Esophagus squamous epithelium (tissue), 5 donors: Measurements from ENCODE around the gene LEFTY2. TPM values are rescaled to one million over a fixed set of nuclear protein-coding genes. Genes with fewer than 3 reads are reported as not detected.
A peak's percentile ranks its signal among the peaks of the same experiment; 100 is the strongest.

ENCODE experiments used
- DNase-seq: peaks from one replicate; lab custom pipeline; 2025; lab: John Stamatoyannopoulos, UW
- H3K27ac ChIP-seq, 4 donors: fragments of 200-600 bp; sonication (generic); one replicate each; pipeline ENCODE4 v1.5.1; 2016 to 2019; ENCODE audit warnings: mild to moderate bottlenecking in 1 of 4
- H3K27me3 ChIP-seq, 4 donors: fragments of 200-600 bp; sonication (generic); 1 replicate in 3 of 4; 2 replicates in 1 of 4; pipeline versions ENCODE4 v1.5.1 to v1.6.0; 2017 to 2021; ENCODE audit warnings: antibody characterized with exemption in 1 of 4
- H3K36me3 ChIP-seq, 3 donors: fragments of 200-600 bp; sonication (generic); one replicate each; pipeline ENCODE4 v1.5.1; 2016 to 2019
- H3K4me1 ChIP-seq, 3 donors: fragments of 200-600 bp; sonication (generic); one replicate each; pipeline ENCODE4 v1.5.1; 2017 to 2019
- H3K4me3 ChIP-seq, 4 donors: fragments of 200-600 bp; sonication (generic); 1 replicate in 3 of 4; 2 replicates in 1 of 4; pipeline ENCODE4 v1.5.1; 2016 to 2019; ENCODE audit warnings: mild to moderate bottlenecking in 2 of 4, moderate library complexity in 1 of 4
- H3K9me3 ChIP-seq, 3 donors: fragments of 200-600 bp; sonication (generic); one replicate each; pipeline ENCODE4 v1.5.1; 2016 to 2019
- POLR2A ChIP-seq, 4 donors: fragments of 450-650 bp; IDR thresholded peaks; one replicate each; pipeline ENCODE4 v1.6.1; 2017; ENCODE audit warnings: antibody characterized with exemption in 4 of 4, mild to moderate bottlenecking in 4 of 4, moderate library complexity in 3 of 4
- WGBS, 2 donors: methylation state at CpG; one replicate each; pipeline ENCODE4 v1.1.5; 2018; 5-methylcytosine and 5-hydroxymethylcytosine counted together
- intact Hi-C: fragments of 100-400 bp; cut with DNase I; formaldehyde crosslinking; loops from one replicate; pipeline ENCODE4 v1.15.0; 2022
- total RNA-seq, 4 donors: library from RNA; depleted of rRNA; stranded (reverse); fragments of >200 nt; gene quantifications; one replicate each; pipeline ENCODE4 v1.1.0, GENCODE V29; 2016
- TF ChIP-seq, protein P1 (sequence below), 6 experiments: fragments of 450-650 bp in 4 of 6; fragments of 200-600 bp in 2 of 6; sonication (generic) in 2 of 6; IDR thresholded peaks; one replicate each; pipeline ENCODE4 v1.5.1; 2016 to 2019; ENCODE audit warnings: antibody characterized with exemption in 6 of 6, mild to moderate bottlenecking in 4 of 6, moderate library complexity in 4 of 6
- donor health status: DM: yes; HTN: yes; CAD: no.

Gene LEFTY2
- total RNA-seq, 4 donors from 2014 or later, result not detected

DNA sequence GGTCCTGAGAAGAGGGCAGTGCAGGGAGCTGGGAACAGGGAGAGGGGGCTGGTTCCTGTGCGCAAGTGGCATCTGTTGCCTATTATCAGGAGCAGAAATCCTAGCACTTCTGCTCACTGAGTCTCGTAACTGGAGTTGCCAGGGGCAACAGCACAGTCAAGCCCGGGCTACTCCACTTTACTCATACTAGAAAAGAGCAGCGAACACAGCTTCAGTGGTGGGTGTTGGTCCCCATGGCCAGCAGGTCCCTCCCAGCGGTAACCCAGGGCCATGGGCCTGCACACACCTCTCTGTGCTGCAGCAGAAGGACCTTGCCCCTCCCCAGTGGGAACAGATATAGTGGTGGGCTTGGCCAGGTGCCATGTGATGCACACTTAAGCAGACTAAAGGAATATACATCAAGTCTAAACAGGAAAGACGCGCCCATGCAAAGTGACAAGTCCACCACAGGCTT is 25.5 kb downstream of the LEFTY2 start:
- Histone ChIP-seq H3K4me3 (no peak overlapping the region), H3K4me1 (peaks cover 7 to 40% (median 13%) of the 10 kb centered on the region in 3 donors), H3K27me3 (no peaks in the 10 kb centered on the region), H3K9me3 (no peaks in the 10 kb centered on the region), H3K36me3 (peaks cover 0 to 33% (median 0%) of the 10 kb centered on the region in 3 donors), H3K27ac (no peak overlapping the region)
- WGBS, 2 donors, result 73% methylated on average over 3 to 4 of the region's 7 CpGs
- intact Hi-C loops, result no loop called here
- TF ChIP-seq, protein P1, sequence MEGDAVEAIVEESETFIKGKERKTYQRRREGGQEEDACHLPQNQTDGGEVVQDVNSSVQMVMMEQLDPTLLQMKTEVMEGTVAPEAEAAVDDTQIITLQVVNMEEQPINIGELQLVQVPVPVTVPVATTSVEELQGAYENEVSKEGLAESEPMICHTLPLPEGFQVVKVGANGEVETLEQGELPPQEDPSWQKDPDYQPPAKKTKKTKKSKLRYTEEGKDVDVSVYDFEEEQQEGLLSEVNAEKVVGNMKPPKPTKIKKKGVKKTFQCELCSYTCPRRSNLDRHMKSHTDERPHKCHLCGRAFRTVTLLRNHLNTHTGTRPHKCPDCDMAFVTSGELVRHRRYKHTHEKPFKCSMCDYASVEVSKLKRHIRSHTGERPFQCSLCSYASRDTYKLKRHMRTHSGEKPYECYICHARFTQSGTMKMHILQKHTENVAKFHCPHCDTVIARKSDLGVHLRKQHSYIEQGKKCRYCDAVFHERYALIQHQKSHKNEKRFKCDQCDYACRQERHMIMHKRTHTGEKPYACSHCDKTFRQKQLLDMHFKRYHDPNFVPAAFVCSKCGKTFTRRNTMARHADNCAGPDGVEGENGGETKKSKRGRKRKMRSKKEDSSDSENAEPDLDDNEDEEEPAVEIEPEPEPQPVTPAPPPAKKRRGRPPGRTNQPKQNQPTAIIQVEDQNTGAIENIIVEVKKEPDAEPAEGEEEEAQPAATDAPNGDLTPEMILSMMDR (IDR thresholded peaks at IDR 0.05), result no peak
- no peak for TF ChIP-seq POLR2A (IDR thresholded peaks at IDR 0.05)
- no peak for DNase-seq

DNA sequence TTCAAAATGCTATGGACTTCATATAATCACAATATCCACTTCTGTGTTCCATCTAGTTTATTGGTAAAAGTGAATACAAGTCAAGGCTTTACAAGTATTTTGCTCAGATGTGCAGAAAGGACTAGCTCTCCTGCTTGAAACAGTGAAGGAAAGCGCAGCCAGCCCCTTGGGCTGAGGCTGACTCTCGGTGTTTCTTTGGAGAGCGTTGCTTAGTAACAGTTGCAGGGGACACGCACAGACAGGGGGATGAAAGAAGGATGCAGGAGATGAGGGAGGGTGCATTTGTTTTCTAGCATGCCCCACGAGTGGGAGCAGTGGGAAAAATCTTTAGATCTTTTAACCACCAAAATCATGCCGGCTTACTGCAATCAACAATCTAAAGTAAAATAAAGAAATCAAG is 26.1 kb downstream of the LEFTY2 start:
- peaks cover 0 to 31% (median 0%) of the 10 kb centered on the region in 3 donors for H3K36me3 ChIP-seq
- H3K9me3 ChIP-seq, result no peaks in the 10 kb centered on the region
- no peak overlapping the region for H3K4me3 ChIP-seq
- 86 to 87% methylated on average over 6 of the region's 6 CpGs for WGBS, 2 donors
- intact Hi-C loops, result no loop called here
- no peak for TF ChIP-seq POLR2A (IDR thresholded peaks at IDR 0.05)
- H3K27ac ChIP-seq, result no peak overlapping the region
- peaks cover 5 to 33% (median 8%) of the 10 kb centered on the region in 3 donors for H3K4me1 ChIP-seq
- no peaks in the 10 kb centered on the region for H3K27me3 ChIP-seq
- DNase-seq, result no peak

DNA sequence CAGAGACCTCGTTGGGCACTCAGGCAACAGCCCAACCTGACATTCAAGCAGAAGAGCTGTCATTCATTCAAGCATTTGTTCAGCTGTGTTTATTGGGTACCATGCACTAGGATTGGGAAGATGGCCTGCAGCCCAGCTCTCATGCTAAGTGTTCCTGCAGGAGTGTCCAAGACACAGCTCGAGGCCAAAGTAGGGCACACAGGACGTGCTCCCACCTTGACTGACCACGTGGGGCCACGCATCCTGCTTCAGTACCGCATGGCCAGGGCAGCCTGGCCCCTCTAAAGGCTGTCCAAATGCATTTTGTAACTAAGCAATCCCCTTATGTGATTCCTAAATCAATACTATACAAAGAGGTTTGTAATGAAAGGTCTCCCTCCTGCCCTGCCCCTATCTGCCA is 26.6 kb downstream of the LEFTY2 start:
- no peak overlapping the region for H3K4me3 ChIP-seq
- peaks cover 0 to 31% (median 0%) of the 10 kb centered on the region in 3 donors for H3K36me3 ChIP-seq
- H3K27ac ChIP-seq, result no peak overlapping the region
- H3K27me3 ChIP-seq, result no peaks in the 10 kb centered on the region
- peaks cover 0 to 28% (median 2%) of the 10 kb centered on the region in 3 donors for H3K4me1 ChIP-seq
- intact Hi-C loops, result no loop called here
- 90% methylated on average over 6 of the region's 6 CpGs for WGBS, 2 donors
- no peaks in the 10 kb centered on the region for H3K9me3 ChIP-seq
- no peak for DNase-seq
- TF ChIP-seq, protein P1 (IDR thresholded peaks at IDR 0.05), result no peak
- TF ChIP-seq POLR2A (IDR thresholded peaks at IDR 0.05), result no peak

DNA sequence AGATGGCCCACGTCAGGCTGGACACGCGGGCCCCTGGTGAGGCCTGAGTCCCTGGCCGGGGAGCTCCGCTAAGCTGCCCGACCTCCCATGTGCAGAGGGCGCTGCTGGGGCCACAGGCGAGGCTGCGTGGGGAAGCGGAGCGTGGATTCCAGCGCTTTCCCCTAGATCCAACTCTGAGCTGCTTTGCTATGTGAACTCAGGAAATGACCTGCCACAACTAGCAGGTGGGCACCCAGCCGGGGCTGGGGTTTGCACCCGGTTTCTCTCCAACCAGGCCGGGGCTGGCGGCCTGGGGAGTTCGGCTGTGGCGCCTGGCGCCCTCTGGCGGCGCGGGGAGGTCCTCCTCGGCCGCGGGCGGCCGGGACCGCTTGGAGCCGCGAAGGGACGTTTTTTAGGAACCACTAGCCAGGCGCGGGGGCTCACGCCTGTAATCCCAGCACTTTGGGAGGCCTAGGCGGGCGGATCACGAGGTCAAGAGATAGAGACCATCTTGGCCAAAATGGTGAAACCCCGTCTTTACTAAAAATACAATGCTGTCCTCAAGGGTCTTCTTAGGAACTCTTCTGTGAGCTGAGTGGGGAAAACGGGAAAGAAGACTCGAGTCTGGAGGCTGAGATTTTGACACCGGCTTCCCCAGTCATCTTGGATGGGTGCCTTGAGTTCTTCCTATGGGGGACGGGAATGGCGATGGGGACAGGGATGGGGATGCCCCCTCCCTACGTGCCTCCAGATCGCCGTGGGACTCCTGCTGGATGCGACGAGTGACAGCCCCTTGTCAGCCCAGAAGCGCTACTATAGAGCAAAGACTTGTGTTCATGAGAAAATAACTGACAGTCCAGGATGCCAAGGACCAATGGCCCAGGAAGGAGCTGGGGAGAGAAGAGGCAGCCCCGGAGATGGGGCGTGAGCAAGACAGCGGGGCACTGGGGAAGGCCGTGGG is 29.6 kb downstream of the LEFTY2 start:
- intact Hi-C loops, result no loop called here
- TF ChIP-seq, protein P1 (IDR thresholded peaks at IDR 0.05), result peak; percentile 80 to 91 (median 86)
- TF ChIP-seq POLR2A (IDR thresholded peaks at IDR 0.05), result no peak
- 67 to 77% methylated on average over 12 to 32 of the region's 53 CpGs for WGBS, 2 donors
- no peak overlapping the region for H3K4me3 ChIP-seq
- DNase-seq, result no peak
- H3K36me3 ChIP-seq, result peaks cover 0 to 14% (median 0%) of the 10 kb centered on the region in 3 donors
- H3K4me1 ChIP-seq, result peaks cover 0 to 17% (median 0%) of the 10 kb centered on the region in 3 donors
- H3K27me3 ChIP-seq, result no peaks in the 10 kb centered on the region
- no peak overlapping the region for H3K27ac ChIP-seq
- no peaks in the 10 kb centered on the region for H3K9me3 ChIP-seq

DNA sequence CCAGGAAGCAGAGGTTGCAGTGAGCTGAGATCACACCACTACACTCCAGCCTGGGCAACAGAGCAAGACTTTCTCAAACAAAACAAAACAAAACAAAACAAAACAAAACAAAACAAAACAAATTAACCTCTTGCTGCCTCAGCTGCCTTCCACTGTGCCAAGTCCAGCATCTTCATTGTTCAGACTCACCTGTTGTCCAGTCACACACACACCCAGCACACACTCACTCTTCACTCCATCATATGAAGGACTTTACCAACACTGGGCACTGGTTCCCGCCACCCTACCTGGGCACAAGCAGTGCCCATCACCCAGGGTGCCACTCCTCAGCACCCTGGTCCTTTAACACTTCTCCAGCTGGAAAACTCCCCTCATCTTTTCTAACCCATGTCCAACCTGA is 31.5 kb downstream of the LEFTY2 start:
- H3K36me3 ChIP-seq, result peaks cover 0 to 10% (median 0%) of the 10 kb centered on the region in 3 donors
- H3K9me3 ChIP-seq, result no peaks in the 10 kb centered on the region
- TF ChIP-seq POLR2A (IDR thresholded peaks at IDR 0.05), result no peak
- TF ChIP-seq, protein P1 (IDR thresholded peaks at IDR 0.05), result no peak
- no peak for DNase-seq
- peaks cover 0 to 10% (median 0%) of the 10 kb centered on the region in 3 donors for H3K4me1 ChIP-seq
- no peak overlapping the region for H3K4me3 ChIP-seq
- no peaks in the 10 kb centered on the region for H3K27me3 ChIP-seq
- no peak overlapping the region for H3K27ac ChIP-seq
- WGBS, 2 donors, result 100% methylated on average over 1 of the region's 1 CpG
- intact Hi-C loops, result no loop called here
